Measurements from ENCODE around the gene DVL3.

DNA sequence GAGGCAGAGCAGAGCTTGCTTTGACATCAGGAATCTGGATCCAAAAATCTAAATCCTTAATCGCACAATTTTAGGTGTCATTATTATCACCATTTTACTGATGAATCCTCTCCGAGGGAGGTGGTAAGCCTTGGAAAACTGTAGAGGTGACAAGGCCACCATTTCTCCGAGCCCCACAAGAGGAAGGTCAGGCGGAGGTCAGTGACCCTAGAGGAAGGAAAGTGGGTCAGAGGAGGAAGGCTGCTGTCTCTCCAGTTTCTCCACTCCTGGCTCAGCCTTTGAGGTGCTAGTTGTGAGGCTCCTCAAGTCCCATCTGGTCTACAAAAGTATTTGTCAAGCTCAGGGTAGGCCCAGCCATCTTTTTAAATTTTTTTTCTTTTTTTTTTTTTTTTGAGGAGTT lies 3.2 kb downstream of the DVL3 start:
- TF ChIP-seq, protein P1, sequence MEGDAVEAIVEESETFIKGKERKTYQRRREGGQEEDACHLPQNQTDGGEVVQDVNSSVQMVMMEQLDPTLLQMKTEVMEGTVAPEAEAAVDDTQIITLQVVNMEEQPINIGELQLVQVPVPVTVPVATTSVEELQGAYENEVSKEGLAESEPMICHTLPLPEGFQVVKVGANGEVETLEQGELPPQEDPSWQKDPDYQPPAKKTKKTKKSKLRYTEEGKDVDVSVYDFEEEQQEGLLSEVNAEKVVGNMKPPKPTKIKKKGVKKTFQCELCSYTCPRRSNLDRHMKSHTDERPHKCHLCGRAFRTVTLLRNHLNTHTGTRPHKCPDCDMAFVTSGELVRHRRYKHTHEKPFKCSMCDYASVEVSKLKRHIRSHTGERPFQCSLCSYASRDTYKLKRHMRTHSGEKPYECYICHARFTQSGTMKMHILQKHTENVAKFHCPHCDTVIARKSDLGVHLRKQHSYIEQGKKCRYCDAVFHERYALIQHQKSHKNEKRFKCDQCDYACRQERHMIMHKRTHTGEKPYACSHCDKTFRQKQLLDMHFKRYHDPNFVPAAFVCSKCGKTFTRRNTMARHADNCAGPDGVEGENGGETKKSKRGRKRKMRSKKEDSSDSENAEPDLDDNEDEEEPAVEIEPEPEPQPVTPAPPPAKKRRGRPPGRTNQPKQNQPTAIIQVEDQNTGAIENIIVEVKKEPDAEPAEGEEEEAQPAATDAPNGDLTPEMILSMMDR (IDR thresholded peaks at IDR 0.05; ENCODE audit: low read depth, low read length, poor library complexity, severe bottlenecking), result no peak
- no peak for TF ChIP-seq EZH2phosphoT487 (IDR thresholded peaks at IDR 0.05; ENCODE audit: borderline replicate concordance, low read length)
